ENCODE results near the gene TM9SF4.

DNA sequence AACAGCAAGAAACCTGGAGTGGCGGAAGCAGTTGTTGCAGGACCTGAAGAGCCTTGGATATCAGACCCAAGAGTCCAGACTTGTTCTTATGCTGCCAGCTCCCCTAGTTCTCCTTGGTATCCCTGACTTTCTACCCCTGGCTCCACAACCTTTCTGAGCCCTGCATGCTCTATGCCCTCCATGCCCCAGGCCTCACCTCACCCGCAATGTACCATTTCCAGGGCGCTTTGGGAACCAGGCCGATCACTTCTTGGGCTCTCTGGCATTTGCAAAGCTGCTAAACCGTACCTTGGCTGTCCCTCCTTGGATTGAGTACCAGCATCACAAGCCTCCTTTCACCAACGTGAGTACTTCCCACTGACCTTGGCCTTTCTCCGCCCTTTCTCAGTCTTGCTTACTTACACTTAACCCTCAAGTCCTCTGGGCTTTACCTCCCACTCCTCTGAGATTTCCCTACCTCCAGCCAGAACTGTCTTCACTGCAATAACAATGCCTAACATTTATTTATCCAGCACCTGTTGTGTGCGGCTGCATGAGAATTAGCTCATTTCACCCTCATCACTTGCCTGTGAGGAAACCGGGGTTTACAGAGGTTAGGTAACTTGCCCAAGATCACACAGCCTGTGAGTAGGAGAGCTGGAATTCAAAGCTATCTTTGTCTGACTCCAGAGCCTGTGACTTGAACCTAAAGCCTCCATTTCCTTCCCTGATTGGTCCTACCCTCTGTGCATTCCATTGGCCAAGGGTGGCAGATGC is 100.5 kb downstream of the TM9SF4 start:
- TF ChIP-seq, protein P1, sequence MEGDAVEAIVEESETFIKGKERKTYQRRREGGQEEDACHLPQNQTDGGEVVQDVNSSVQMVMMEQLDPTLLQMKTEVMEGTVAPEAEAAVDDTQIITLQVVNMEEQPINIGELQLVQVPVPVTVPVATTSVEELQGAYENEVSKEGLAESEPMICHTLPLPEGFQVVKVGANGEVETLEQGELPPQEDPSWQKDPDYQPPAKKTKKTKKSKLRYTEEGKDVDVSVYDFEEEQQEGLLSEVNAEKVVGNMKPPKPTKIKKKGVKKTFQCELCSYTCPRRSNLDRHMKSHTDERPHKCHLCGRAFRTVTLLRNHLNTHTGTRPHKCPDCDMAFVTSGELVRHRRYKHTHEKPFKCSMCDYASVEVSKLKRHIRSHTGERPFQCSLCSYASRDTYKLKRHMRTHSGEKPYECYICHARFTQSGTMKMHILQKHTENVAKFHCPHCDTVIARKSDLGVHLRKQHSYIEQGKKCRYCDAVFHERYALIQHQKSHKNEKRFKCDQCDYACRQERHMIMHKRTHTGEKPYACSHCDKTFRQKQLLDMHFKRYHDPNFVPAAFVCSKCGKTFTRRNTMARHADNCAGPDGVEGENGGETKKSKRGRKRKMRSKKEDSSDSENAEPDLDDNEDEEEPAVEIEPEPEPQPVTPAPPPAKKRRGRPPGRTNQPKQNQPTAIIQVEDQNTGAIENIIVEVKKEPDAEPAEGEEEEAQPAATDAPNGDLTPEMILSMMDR (conservative IDR thresholded peaks at IDR 0.05; ENCODE audit: low read depth, low read length): no peak
- no peak for TF ChIP-seq EZH2 (IDR thresholded peaks at IDR 0.05; ENCODE audit: borderline replicate concordance, low read depth, low read length, poor library complexity, severe bottlenecking)

All from A673 (cell line).